CD4-positive, alpha-beta T cell (primary cell): ENCODE data around the gene F11R. TPM values are rescaled to one million over a fixed set of nuclear protein-coding genes. Genes with fewer than 3 reads are reported as not detected.
"Not testable (repeated sequence)": the region's sequence is repeated elsewhere in the genome, so short reads cannot be mapped to it uniquely, and the experiment has no call there.

Experiments used
- ATAC-seq: fragments of 200-7000 bp; cut with Tn5 transposase; one replicate; pipeline ENCODE4 v1.10.0; 2022; ENCODE audit warnings: mild to moderate bottlenecking; ENCODE audit not compliant: poor library complexity
- CTCF ChIA-PET: fragments of 350-600 bp; sonication (Branson Sonifier 250); formaldehyde crosslinking; loops from one replicate; lab custom pipeline; 2021; ENCODE audit warnings: antibody characterized with exemption, inconsistent platforms; lab: Charles Lee
- POLR2A ChIA-PET: fragments of 350-600 bp; sonication (Branson Sonifier 250); formaldehyde crosslinking; loops from one replicate; lab custom pipeline; 2021; ENCODE audit warnings: antibody characterized with exemption, inconsistent platforms; lab: Charles Lee
- DNase-seq, 14 experiments: peaks; one replicate each; pipeline ENCODE4 v3.0.0-alpha.2; 2013 to 2020; ENCODE audit warnings: mixed read lengths in 2 of 14
- H3K27ac ChIP-seq, 2 donors: one replicate each; pipeline versions ENCODE4 v1.5.1 to v1.7.0; 2013; ENCODE audit warnings: low read length in 2 of 2, low read depth in 1 of 2, mild to moderate bottlenecking in 1 of 2
- H3K27me3 ChIP-seq, 2 experiments: 1 replicate in 1 of 2; 2 replicates in 1 of 2; pipeline versions ENCODE4 v1.6.1 to v1.7.0; 2013; ENCODE audit warnings: low read length in 2 of 2, control low read depth in 1 of 2, mild to moderate bottlenecking in 1 of 2, moderate library complexity in 1 of 2; ENCODE audit not compliant: insufficient read depth in 2 of 2, control insufficient read depth in 1 of 2
- H3K36me3 ChIP-seq: one replicate; pipeline ENCODE4 v1.6.1; 2013; ENCODE audit warnings: low read length, control low read depth; ENCODE audit not compliant: insufficient read depth
- H3K4me1 ChIP-seq: one replicate; pipeline ENCODE4 v1.6.1; 2013; ENCODE audit warnings: low read length, control low read depth; ENCODE audit not compliant: insufficient read depth
- H3K4me3 ChIP-seq: one replicate; pipeline ENCODE4 v1.5.1; 2013; ENCODE audit warnings: mild to moderate bottlenecking, low read length, moderate library complexity
- H3K9me3 ChIP-seq, 2 experiments: 1 replicate in 1 of 2; 2 replicates in 1 of 2; pipeline versions ENCODE4 v1.6.1 to v1.7.0; 2013; ENCODE audit warnings: low read length in 2 of 2, mild to moderate bottlenecking in 2 of 2, control low read depth in 1 of 2, moderate library complexity in 1 of 2; ENCODE audit not compliant: control insufficient read depth in 1 of 2, insufficient read depth in 1 of 2
- H3K27ac Mint-ChIP-seq: one replicate; pipeline ENCODE4 v1.8.0; 2020; ENCODE audit warnings: mixed read lengths
- H3K27me3 Mint-ChIP-seq: one replicate; pipeline ENCODE4 v1.8.0; 2021; ENCODE audit warnings: mixed read lengths
- H3K36me3 Mint-ChIP-seq: one replicate; pipeline ENCODE4 v1.8.0; 2021; ENCODE audit warnings: low read depth, mixed read lengths
- H3K4me1 Mint-ChIP-seq: one replicate; pipeline ENCODE4 v1.8.0; 2021; ENCODE audit warnings: low read depth, mixed read lengths
- H3K4me3 Mint-ChIP-seq: one replicate; pipeline ENCODE4 v1.8.0; 2020; ENCODE audit warnings: mild to moderate bottlenecking, mixed read lengths
- H3K9me3 Mint-ChIP-seq: one replicate; pipeline ENCODE4 v1.8.0; 2020; ENCODE audit warnings: mixed read lengths
- intact Hi-C, 2 experiments: fragments of 100-400 bp; cut with DNase I in 1 of 2; cut with micrococcal nuclease in 1 of 2; formaldehyde crosslinking; loops; one replicate each; pipeline versions ENCODE4 v1.15.1 to v1.9.0; 2023 to 2025; cut with DNase I, micrococcal nuclease
- total RNA-seq, 174 experiments: library from RNA in 2 of 174; stranded (reverse) in 2 of 174; gene quantifications; one replicate each; pipeline ENCODE4 v1.2.3 and lab custom pipeline; 2021 to 2026
- TF ChIP-seq, protein P1 (sequence below): fragments of 200-600 bp; IDR thresholded peaks from one replicate; pipeline ENCODE4 v1.8.0; 2022; ENCODE audit warnings: antibody characterized with exemption, mild to moderate bottlenecking

Gene F11R
- total RNA-seq, 2 experiments from 2014 or later, result 15.2 to 16.2 TPM

- POLR2A ChIA-PET, result interaction anchor here (1.3 kb wide), 1 partner anchor 12 kb away, joined by 5 read pairs; the partner anchor contains the start of gene USF1
- H3K9me3 ChIP-seq, result no peaks in the 10 kb centered on the region
- Mint-ChIP-seq H3K4me3 (no peak overlapping the region), H3K36me3 (peaks cover 4% of the 10 kb centered on the region), H3K27me3 (no peaks in the 10 kb centered on the region), H3K27ac (no peak overlapping the region), H3K4me1 (peaks cover 17% of the 10 kb centered on the region), H3K9me3 (no peaks in the 10 kb centered on the region)
- no peaks in the 10 kb centered on the region for H3K36me3 ChIP-seq
- CTCF ChIA-PET, result interaction anchor here (1.4 kb wide), 1 partner anchor 44 kb away, joined by 5 read pairs; no protein-coding TSS in a partner anchor
- H3K27me3 ChIP-seq, result no peaks in the 10 kb centered on the region
- intact Hi-C loops, result no loop called here
- DNase-seq (no peak), ATAC-seq (no peak)
- peaks cover 17% of the 10 kb centered on the region for H3K4me1 ChIP-seq
- no peak overlapping the region for H3K4me3 ChIP-seq
- H3K27ac ChIP-seq, result no peak overlapping the region
- TF ChIP-seq, protein P1, sequence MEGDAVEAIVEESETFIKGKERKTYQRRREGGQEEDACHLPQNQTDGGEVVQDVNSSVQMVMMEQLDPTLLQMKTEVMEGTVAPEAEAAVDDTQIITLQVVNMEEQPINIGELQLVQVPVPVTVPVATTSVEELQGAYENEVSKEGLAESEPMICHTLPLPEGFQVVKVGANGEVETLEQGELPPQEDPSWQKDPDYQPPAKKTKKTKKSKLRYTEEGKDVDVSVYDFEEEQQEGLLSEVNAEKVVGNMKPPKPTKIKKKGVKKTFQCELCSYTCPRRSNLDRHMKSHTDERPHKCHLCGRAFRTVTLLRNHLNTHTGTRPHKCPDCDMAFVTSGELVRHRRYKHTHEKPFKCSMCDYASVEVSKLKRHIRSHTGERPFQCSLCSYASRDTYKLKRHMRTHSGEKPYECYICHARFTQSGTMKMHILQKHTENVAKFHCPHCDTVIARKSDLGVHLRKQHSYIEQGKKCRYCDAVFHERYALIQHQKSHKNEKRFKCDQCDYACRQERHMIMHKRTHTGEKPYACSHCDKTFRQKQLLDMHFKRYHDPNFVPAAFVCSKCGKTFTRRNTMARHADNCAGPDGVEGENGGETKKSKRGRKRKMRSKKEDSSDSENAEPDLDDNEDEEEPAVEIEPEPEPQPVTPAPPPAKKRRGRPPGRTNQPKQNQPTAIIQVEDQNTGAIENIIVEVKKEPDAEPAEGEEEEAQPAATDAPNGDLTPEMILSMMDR, result no peak
Observed at GRCh38 chr1:161033751-161034150, 12.8 kb upstream of the F11R start.

- H3K27me3 ChIP-seq, result no peaks in the 10 kb centered on the region
- Mint-ChIP-seq H3K27me3 (no peaks in the 10 kb centered on the region), H3K36me3 (no peaks in the 10 kb centered on the region), H3K4me1 (peaks cover 10% of the 10 kb centered on the region), H3K4me3 (no peak overlapping the region), H3K27ac (no peak overlapping the region), H3K9me3 (no peaks in the 10 kb centered on the region)
- H3K4me1 ChIP-seq, result peaks cover 5% of the 10 kb centered on the region
- DNase-seq, result no peak
- H3K9me3 ChIP-seq, result no peaks in the 10 kb centered on the region
- CTCF ChIA-PET, result interaction anchor here (1.4 kb wide), 2 partner anchors 35 to 42 kb away, joined by 3 to 5 read pairs; no protein-coding TSS in a partner anchor
- TF ChIP-seq, protein P1, result no peak
- intact Hi-C loops, result no loop called here
- no peaks in the 10 kb centered on the region for H3K36me3 ChIP-seq
- ATAC-seq, result no peak
- no peak overlapping the region for H3K27ac ChIP-seq
- no peak overlapping the region for H3K4me3 ChIP-seq
- POLR2A ChIA-PET, result interaction anchor here (0.6 to 1.4 kb wide), 4 partner anchors 11 to 366 kb away, joined by 3 to 6 read pairs (median 4); partner anchors contain the start of genes ARHGAP30, F11R and USF1
Observed at GRCh38 chr1:161032409-161032808, 11.5 kb upstream of the F11R start.

DNA sequence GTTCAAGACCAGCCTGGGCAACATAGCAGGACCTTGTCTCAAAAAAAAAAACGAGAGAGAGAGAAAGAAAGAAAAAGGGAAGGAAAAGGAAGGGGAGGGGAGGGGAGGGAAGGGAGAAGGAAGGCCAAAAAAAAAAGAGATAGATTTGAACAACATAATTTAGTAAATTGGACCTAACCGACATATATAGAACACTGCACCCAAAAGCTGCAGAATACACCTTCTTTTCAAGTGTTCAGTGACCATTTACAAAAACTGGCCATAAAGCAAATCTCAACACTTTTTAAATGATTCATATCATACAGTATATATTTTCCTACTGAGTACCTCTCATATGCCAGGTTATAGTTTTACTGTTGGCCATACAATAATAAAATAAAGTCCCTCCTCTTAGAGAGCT is 10.9 kb upstream of the F11R start:
- no peak for DNase-seq
- H3K4me1 Mint-ChIP-seq, result peaks cover 6% of the 10 kb centered on the region
- ChIA-PET CTCF (no interaction called here), POLR2A (interaction anchor here (0.6 to 1.4 kb wide), 5 partner anchors 11 to 365 kb away, joined by 3 to 6 read pairs (median 4); partner anchors contain the start of genes ARHGAP30, F11R and USF1)
- H3K9me3 ChIP-seq, result no peaks in the 10 kb centered on the region
- no peak overlapping the region for H3K4me3 Mint-ChIP-seq
- no peaks in the 10 kb centered on the region for H3K27me3 ChIP-seq
- no peaks in the 10 kb centered on the region for H3K27me3 Mint-ChIP-seq
- no peak overlapping the region for H3K4me3 ChIP-seq
- no peak for ATAC-seq
- H3K36me3 ChIP-seq, result no peaks in the 10 kb centered on the region
- intact Hi-C loops, result no loop called here
- H3K9me3 Mint-ChIP-seq, result no peaks in the 10 kb centered on the region
- no peak overlapping the region for H3K27ac ChIP-seq
- TF ChIP-seq, protein P1, result no peak
- no peaks in the 10 kb centered on the region for H3K36me3 Mint-ChIP-seq
- no peak overlapping the region for H3K27ac Mint-ChIP-seq
- H3K4me1 ChIP-seq, result no peaks in the 10 kb centered on the region

GRCh38 chr1:161029466-161029865 is 8.5 kb upstream of the F11R start:
- intact Hi-C loops, H3K27ac Mint-ChIP-seq, H3K4me3 Mint-ChIP-seq, H3K4me3 ChIP-seq, H3K27me3 Mint-ChIP-seq, H3K36me3 Mint-ChIP-seq, H3K27ac ChIP-seq, H3K9me3 Mint-ChIP-seq, CTCF ChIA-PET, H3K27me3 ChIP-seq, ATAC-seq, POLR2A ChIA-PET, H3K4me1 Mint-ChIP-seq, H3K4me1 ChIP-seq, DNase-seq, H3K9me3 ChIP-seq, H3K36me3 ChIP-seq: not testable (repeated sequence)

DNA sequence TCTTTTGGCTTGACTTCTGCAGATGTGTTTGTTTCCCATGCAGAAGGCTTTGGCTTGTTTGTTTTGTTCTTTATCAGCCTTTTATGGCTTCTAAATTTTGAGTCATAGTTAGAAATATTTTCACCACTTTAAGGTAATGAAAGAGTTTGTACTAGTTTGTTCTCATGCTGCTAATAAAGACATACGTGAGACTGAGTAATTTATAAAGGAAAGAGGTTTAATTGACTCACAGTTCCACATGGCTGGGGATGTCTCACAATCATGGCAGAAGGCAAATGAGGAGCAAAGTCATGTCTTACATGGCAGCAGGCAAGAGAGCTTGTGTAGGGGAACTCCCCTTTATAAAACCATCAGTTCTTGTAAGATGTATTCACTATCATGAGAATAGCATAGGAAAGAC is 6.0 kb upstream of the F11R start:
- intact Hi-C loops, ATAC-seq, H3K9me3 ChIP-seq, H3K27ac Mint-ChIP-seq, H3K36me3 Mint-ChIP-seq, H3K27me3 Mint-ChIP-seq, H3K4me1 Mint-ChIP-seq, H3K9me3 Mint-ChIP-seq, H3K36me3 ChIP-seq, DNase-seq, H3K27me3 ChIP-seq, H3K4me3 Mint-ChIP-seq, H3K4me3 ChIP-seq, H3K4me1 ChIP-seq, H3K27ac ChIP-seq: not testable (repeated sequence)
- ChIA-PET CTCF (interaction anchor here (0.7 to 1.3 kb wide), 2 partner anchors 14 to 21 kb away, joined by 3 to 11 read pairs; no protein-coding TSS in a partner anchor), POLR2A (interaction anchor here (0.6 to 1.9 kb wide), 4 partner anchors 13 to 18 kb away, joined by 3 to 8 read pairs (median 5); partner anchors contain the start of gene USF1)
